NT2/D1 (cell line): ENCODE data around the gene WDFY3.

Experiments used
- DNase-seq: peaks from one replicate; pipeline ENCODE4 v3.0.0-alpha.2; 2011; ENCODE audit warnings: low read depth, low spot score
- H3K27me3 ChIP-seq: 2 replicates; pipeline ENCODE4 v1.6.0; 2011; ENCODE audit warnings: mild to moderate bottlenecking; ENCODE audit not compliant: insufficient read length, insufficient read depth
- H3K36me3 ChIP-seq: 2 replicates; pipeline ENCODE4 v1.6.1; 2011; ENCODE audit warnings: mild to moderate bottlenecking, low read length, mixed read lengths; ENCODE audit not compliant: insufficient read depth, insufficient read length
- H3K4me1 ChIP-seq: 2 replicates; pipeline ENCODE4 v1.5.1; 2011; ENCODE audit not compliant: insufficient read depth, insufficient read length
- H3K4me3 ChIP-seq: 2 replicates; pipeline ENCODE4 v1.5.1; 2011; ENCODE audit warnings: low read depth; ENCODE audit not compliant: insufficient read length
- H3K9ac ChIP-seq: 2 replicates; pipeline ENCODE4 v1.6.0; 2011; ENCODE audit warnings: low read depth; ENCODE audit not compliant: insufficient read length
- H3K9me3 ChIP-seq: 2 replicates; pipeline ENCODE4 v1.5.1; 2011; ENCODE audit warnings: mild to moderate bottlenecking, low read length; ENCODE audit not compliant: insufficient read depth
- SUZ12 ChIP-seq: IDR thresholded peaks from 2 replicates; pipeline ENCODE4 v1.6.1; 2011; ENCODE audit not compliant: insufficient read length, insufficient read depth; ENCODE audit errors: extremely low read depth
- YY1 ChIP-seq: IDR thresholded peaks from 2 replicates; pipeline ENCODE4 v1.6.1; 2011; ENCODE audit not compliant: insufficient read length, insufficient read depth
- ZNF274 ChIP-seq: IDR thresholded peaks from 2 replicates; pipeline ENCODE4 v1.6.1; 2011; ENCODE audit warnings: mild to moderate bottlenecking, low read depth, low read length

The WDFY3 gene

DNA sequence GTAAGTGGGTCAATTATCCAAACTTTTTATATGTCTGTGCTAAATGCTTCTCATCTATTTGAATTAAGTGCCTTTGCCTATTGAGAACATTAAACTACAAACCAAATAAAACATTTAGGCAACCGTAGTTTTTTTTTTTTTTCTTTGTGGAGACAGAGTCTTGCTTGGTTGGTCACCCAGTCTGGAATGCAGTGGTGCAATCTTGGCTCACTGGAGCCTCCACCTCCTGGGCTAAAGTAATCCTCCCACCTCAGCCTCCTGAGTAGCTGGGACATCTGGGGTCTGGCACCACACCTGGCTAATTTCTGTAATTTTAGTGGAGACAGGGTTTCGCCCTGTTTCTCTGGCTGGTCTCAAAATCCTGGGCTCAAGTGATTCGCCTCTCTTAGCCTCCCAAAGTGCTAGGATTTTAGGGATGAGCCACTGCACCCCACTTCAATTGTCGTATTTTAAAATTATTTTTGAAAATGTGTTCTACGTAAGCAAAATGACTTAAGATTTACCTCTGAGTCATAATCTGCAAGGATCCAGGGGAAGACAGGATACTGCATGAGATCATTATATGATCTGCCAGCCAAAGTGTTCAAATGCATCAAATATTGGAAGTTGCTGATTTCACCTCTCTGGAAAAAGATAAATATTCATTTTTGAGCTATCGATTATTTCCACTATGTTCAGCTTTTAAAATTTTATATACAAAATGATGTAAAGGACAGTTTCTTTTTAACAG lies 257.9 kb downstream of the WDFY3 start:
- H3K4me1 ChIP-seq: no peaks in the 10 kb centered on the region
- DNase-seq: no peak
- TF ChIP-seq ZNF274 (no peak), SUZ12 (no peak), YY1 (no peak)
- H3K4me3 ChIP-seq: no peak overlapping the region
- no peak overlapping the region for H3K9ac ChIP-seq
- peaks cover 51% of the 10 kb centered on the region for H3K36me3 ChIP-seq
- H3K27me3 ChIP-seq: no peaks in the 10 kb centered on the region
- no peaks in the 10 kb centered on the region for H3K9me3 ChIP-seq

DNA sequence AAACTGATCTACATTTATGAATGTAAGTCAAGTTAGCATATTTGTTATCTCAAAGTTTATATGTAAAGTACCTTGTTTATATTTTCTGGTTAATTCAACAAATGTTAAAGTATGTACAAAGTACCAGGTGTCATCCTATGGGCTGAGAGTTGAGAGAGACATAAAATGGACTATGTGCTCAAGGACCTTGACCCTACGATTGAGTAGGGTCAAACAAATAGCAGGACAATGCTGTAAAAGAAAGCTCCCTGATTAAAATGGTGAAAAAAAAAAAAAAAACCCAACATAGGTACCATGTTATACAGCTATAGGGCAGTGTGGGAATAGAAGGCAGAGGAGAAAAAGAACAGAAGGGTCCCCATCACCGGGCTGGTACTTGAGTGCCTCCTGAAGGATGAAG lies 260.2 kb downstream of the WDFY3 start:
- TF ChIP-seq ZNF274 (no peak), SUZ12 (no peak), YY1 (no peak)
- Histone ChIP-seq H3K4me3 (no peak overlapping the region), H3K27me3 (no peaks in the 10 kb centered on the region), H3K4me1 (no peaks in the 10 kb centered on the region), H3K36me3 (peaks cover 50% of the 10 kb centered on the region), H3K9ac (no peak overlapping the region), H3K9me3 (no peaks in the 10 kb centered on the region)
- DNase-seq: no peak

DNA sequence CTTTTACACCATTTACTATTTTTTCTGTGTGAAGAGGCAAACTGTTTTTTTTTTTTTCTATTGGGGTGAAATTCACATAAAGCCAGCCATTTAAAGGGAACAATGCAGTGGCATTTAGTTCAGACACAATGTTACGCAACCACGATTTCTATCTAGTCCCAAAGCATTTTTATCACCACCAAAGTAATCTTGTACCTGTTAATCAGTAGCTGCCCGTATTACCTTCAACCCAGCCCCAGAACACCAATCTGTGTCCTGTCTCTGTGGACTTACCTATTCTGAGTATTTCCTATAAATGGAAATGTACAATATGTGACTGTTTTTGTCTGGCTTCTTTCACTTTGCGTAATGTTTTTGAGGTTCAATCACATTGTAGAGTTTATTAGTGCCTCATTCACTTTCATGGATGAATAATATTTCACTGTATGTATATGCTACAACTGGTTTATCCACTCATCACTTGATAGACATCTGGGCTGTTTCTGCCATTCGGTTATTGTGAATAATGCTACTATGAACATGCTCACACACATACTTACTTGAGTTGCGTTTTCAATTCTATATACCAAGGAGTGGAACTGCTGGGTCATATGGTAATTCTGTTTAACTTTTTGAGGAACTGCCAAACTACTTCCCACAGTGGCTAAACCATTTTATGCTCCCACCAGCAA lies 267.4 kb downstream of the WDFY3 start:
- Histone ChIP-seq H3K4me1 (no peaks in the 10 kb centered on the region), H3K27me3 (no peaks in the 10 kb centered on the region), H3K4me3 (no peak overlapping the region), H3K9ac (no peak overlapping the region), H3K9me3 (no peaks in the 10 kb centered on the region), H3K36me3 (peaks cover 52% of the 10 kb centered on the region)
- DNase-seq: no peak
- TF ChIP-seq ZNF274: no peak
- TF ChIP-seq YY1: no peak
- TF ChIP-seq SUZ12: no peak

DNA sequence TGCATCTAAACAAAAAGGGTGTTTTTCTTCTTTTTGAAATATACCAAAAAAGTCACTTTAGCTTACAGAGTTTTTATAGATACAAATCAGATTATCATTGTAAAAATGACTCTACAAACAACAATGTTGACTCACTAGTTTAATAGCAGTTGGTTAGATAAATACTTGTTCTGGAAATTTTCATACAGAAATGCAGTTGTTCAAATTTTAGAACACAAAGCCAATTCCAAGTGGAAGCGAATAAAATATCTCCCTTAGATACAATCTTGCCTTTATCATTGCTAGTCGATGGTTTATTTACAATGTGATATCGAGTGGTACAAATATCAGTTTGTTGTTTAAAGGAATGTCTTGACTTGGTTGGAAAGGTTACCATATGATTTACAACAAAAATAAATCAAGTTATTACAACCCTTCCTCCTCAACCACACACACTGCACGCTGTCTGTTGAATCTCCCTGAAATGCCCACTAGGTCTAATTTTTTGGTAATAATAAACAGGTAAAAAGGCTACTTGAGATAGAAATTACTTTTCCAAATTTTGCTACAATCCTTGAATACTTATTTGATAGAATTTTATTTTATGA lies 268.8 kb downstream of the WDFY3 start:
- Histone ChIP-seq H3K36me3 (peaks cover 43% of the 10 kb centered on the region), H3K27me3 (no peaks in the 10 kb centered on the region), H3K9ac (no peak overlapping the region), H3K4me1 (no peaks in the 10 kb centered on the region), H3K4me3 (no peak overlapping the region), H3K9me3 (no peaks in the 10 kb centered on the region)
- no peak for DNase-seq
- TF ChIP-seq ZNF274 (no peak), SUZ12 (no peak), YY1 (no peak)

DNA sequence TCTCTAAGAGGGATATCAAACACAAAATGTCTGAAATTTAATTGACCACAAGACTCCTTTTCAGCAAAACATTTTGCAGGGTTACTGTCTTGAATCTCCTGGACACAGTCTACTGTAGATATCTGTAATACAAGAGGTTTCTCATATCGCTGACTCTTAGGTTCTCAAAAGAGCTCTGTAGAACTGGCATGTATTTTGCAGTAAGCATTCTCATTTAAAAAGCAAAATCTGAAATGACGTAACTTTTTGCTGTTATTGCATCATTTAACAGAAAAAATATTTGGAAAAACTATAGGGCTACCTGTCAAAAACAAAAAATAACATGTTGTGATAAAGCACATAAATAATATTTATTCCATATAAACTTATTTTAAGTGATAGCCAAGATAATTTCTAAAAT lies 269.3 kb downstream of the WDFY3 start:
- Histone ChIP-seq H3K4me3 (no peak overlapping the region), H3K27me3 (no peaks in the 10 kb centered on the region), H3K36me3 (peaks cover 40% of the 10 kb centered on the region), H3K4me1 (no peaks in the 10 kb centered on the region), H3K9me3 (no peaks in the 10 kb centered on the region), H3K9ac (no peak overlapping the region)
- DNase-seq: no peak
- no peak for TF ChIP-seq SUZ12
- TF ChIP-seq YY1: no peak

DNA sequence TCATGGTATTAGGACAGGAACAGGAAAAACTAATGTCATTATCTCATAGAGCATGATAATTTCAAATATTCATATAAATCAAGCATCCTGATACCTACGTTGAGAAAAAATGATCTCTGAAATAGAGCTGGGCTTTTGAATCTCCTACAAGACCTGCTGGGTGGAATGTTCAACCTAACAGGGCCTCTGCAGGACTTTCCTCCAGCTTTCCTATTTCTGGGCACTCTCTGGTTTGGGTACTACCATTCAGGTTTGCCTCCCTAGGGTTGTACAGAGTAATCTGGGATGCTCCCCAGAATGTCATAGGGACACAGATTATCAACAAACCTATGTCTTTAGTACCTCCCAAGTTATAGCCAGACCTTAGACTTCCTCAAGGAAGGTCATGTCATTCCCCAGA lies 274.7 kb downstream of the WDFY3 start:
- H3K9me3 ChIP-seq: no peaks in the 10 kb centered on the region
- H3K36me3 ChIP-seq: peaks cover 60% of the 10 kb centered on the region
- no peaks in the 10 kb centered on the region for H3K4me1 ChIP-seq
- H3K9ac ChIP-seq: no peak overlapping the region
- no peak overlapping the region for H3K4me3 ChIP-seq
- DNase-seq: no peak
- TF ChIP-seq ZNF274 (no peak), SUZ12 (no peak), YY1 (no peak)
- H3K27me3 ChIP-seq: no peaks in the 10 kb centered on the region

DNA sequence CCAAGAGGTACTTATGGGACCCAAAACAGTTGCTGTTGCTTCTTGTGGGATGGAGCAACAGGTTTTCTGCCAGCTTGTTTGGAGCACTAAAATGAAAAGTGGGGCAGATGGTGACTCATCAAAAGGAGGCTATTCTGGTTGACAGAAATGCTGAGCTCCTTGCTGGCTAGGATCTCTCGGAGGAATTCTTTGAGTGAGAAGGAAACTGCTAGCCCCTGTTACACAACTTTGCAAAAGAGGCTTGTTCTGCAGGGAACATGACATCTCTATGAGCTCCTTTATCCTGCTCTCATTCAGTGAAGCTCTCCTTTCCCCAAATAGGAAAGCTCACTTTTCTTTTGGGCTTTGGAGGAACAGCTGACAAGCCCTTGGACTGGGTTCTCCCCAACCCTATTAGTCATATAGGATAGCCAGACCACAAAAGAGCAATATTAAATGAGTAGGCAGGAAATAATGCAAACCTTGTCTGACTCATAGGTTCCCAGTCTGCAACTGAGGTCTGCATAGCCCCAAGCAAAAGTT lies 275.3 kb downstream of the WDFY3 start:
- Histone ChIP-seq H3K4me3 (no peak overlapping the region), H3K4me1 (no peaks in the 10 kb centered on the region), H3K36me3 (peaks cover 60% of the 10 kb centered on the region), H3K27me3 (no peaks in the 10 kb centered on the region), H3K9me3 (no peaks in the 10 kb centered on the region), H3K9ac (no peak overlapping the region)
- no peak for TF ChIP-seq YY1
- TF ChIP-seq SUZ12: no peak
- TF ChIP-seq ZNF274: no peak
- no peak for DNase-seq
